ENCODE measurements around the gene PPP1R1B. TPM values are rescaled to one million over a fixed set of nuclear protein-coding genes. Genes with fewer than 3 reads are reported as not detected.
A peak's percentile ranks its signal among the peaks of the same experiment; 100 is the strongest.

The PPP1R1B gene
- polyA plus RNA-seq, 1 donor from 2014 or later: 1.8 TPM

DNA sequence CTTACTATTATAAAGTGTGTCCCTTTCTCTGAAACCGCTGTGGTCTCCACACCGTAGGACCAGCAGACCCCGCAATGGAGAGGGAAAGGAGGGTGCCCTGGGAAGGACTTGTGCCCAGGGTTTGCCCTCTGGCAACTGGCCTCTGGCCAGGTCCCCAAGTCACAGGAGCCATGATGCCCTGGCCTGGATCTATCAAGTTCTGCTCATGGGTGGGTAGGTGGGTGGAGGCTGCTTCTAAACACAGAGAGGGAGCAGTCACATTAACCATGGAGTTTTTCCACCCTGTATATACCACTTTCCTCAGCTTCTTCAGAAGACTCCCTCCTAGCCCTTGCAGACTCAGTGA lies 9.7 kb upstream of the PPP1R1B start:
- Histone ChIP-seq H3K9me3 (ENCODE audit: low read length) (no peaks in the 10 kb centered on the region), H3K9ac (ENCODE audit: low read length) (no peak overlapping the region), H3K27me3 (ENCODE audit: insufficient read depth, low read depth, low read length) (peaks cover 49% of the 10 kb centered on the region), H3F3A (ENCODE audit: insufficient read depth, low read length, poor library complexity, severe bottlenecking) (no peaks in the 10 kb centered on the region), H3K36me3 (ENCODE audit: insufficient read depth, low read length) (no peaks in the 10 kb centered on the region), H3K4me3 (ENCODE audit: low read length) (peak overlapping the region; percentile 65), H3K79me2 (replicated peaks; ENCODE audit: insufficient read depth, low read length) (no peaks in the 10 kb centered on the region), H2AFZ (ENCODE audit: low read depth, low read length) (no peak overlapping the region), H3K4me2 (ENCODE audit: low read length) (no peak overlapping the region), H3K9me2 (ENCODE audit: insufficient read depth, low read length) (no peaks in the 10 kb centered on the region), H4K20me1 (ENCODE audit: insufficient read depth) (no peaks in the 10 kb centered on the region), H3K27ac (ENCODE audit: low read length) (no peak overlapping the region)
- no peak for TF ChIP-seq MXI1 (conservative IDR thresholded peaks at IDR 0.05; ENCODE audit: poor library complexity, severe bottlenecking)
- no peak for TF ChIP-seq EZH2 (IDR thresholded peaks at IDR 0.05; ENCODE audit: borderline replicate concordance, insufficient read depth, low read length, poor library complexity, severe bottlenecking)
- TF ChIP-seq SMC3 (conservative IDR thresholded peaks at IDR 0.05; ENCODE audit: poor library complexity): no peak
- no peak for TF ChIP-seq POLR2AphosphoS5 (IDR thresholded peaks at IDR 0.05)
- TF ChIP-seq TAF1 (IDR thresholded peaks at IDR 0.05; ENCODE audit: low read depth): no peak
- TF ChIP-seq, protein P1, sequence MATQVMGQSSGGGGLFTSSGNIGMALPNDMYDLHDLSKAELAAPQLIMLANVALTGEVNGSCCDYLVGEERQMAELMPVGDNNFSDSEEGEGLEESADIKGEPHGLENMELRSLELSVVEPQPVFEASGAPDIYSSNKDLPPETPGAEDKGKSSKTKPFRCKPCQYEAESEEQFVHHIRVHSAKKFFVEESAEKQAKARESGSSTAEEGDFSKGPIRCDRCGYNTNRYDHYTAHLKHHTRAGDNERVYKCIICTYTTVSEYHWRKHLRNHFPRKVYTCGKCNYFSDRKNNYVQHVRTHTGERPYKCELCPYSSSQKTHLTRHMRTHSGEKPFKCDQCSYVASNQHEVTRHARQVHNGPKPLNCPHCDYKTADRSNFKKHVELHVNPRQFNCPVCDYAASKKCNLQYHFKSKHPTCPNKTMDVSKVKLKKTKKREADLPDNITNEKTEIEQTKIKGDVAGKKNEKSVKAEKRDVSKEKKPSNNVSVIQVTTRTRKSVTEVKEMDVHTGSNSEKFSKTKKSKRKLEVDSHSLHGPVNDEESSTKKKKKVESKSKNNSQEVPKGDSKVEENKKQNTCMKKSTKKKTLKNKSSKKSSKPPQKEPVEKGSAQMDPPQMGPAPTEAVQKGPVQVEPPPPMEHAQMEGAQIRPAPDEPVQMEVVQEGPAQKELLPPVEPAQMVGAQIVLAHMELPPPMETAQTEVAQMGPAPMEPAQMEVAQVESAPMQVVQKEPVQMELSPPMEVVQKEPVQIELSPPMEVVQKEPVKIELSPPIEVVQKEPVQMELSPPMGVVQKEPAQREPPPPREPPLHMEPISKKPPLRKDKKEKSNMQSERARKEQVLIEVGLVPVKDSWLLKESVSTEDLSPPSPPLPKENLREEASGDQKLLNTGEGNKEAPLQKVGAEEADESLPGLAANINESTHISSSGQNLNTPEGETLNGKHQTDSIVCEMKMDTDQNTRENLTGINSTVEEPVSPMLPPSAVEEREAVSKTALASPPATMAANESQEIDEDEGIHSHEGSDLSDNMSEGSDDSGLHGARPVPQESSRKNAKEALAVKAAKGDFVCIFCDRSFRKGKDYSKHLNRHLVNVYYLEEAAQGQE (IDR thresholded peaks at IDR 0.05; ENCODE audit: borderline replicate concordance): no peak
- TF ChIP-seq, protein P2, sequence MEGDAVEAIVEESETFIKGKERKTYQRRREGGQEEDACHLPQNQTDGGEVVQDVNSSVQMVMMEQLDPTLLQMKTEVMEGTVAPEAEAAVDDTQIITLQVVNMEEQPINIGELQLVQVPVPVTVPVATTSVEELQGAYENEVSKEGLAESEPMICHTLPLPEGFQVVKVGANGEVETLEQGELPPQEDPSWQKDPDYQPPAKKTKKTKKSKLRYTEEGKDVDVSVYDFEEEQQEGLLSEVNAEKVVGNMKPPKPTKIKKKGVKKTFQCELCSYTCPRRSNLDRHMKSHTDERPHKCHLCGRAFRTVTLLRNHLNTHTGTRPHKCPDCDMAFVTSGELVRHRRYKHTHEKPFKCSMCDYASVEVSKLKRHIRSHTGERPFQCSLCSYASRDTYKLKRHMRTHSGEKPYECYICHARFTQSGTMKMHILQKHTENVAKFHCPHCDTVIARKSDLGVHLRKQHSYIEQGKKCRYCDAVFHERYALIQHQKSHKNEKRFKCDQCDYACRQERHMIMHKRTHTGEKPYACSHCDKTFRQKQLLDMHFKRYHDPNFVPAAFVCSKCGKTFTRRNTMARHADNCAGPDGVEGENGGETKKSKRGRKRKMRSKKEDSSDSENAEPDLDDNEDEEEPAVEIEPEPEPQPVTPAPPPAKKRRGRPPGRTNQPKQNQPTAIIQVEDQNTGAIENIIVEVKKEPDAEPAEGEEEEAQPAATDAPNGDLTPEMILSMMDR (IDR thresholded peaks at IDR 0.05; ENCODE audit: poor library complexity, severe bottlenecking): no peak

DNA sequence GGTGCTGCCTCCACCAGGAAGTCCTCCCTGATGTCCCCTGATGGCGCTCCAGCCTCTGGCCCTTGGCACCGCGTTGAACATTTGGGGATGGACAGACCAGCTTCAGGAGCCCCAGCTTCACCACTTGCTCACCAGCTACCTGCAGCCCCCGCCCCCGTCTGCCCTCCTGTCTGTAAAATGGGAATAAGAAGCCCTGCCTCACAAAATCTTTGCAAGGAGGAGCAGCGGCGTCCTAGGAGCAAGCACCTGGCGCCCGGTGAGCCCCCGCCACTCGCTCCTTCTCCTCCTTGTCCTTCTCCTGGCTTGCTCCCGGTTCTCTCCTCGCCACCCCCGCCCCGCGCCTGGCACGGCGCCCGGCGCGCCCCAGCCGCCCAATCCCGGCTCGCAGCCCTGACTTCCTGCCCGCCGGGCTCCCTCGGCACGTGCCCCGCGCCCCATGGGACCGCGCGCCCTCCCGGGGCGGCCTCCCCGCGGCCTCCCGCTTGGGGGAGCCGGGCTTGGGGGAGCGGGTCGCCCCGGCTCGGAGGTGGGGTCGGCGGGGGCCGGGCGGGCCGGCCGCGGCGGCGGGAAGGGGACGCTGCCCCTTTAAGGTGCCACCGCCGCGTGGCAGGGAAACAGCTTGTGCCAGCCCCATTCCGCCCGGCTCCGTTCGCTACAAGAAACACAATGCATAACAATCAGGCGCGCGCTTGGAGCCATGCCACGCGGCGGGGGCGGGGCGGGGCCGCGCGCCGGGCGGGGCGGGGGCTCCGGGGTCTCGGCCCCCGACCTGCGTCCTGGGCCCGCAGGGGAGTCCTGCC lies 9.1 kb upstream of the PPP1R1B start:
- no peak overlapping the region for H3K4me2 ChIP-seq (ENCODE audit: low read length)
- H3K79me2 ChIP-seq (replicated peaks; ENCODE audit: insufficient read depth, low read length): no peaks in the 10 kb centered on the region
- TF ChIP-seq EP300 (conservative IDR thresholded peaks at IDR 0.05; ENCODE audit: poor library complexity, severe bottlenecking) (no peak), EZH2 (IDR thresholded peaks at IDR 0.05; ENCODE audit: borderline replicate concordance, insufficient read depth, low read length, poor library complexity, severe bottlenecking) (no peak), MXI1 (conservative IDR thresholded peaks at IDR 0.05; ENCODE audit: poor library complexity, severe bottlenecking) (peak; percentile 51), POLR2AphosphoS5 (IDR thresholded peaks at IDR 0.05) (peak; percentile 4), TAF1 (IDR thresholded peaks at IDR 0.05; ENCODE audit: low read depth) (no peak), SMC3 (conservative IDR thresholded peaks at IDR 0.05; ENCODE audit: poor library complexity) (no peak)
- TF ChIP-seq, protein P2 (IDR thresholded peaks at IDR 0.05; ENCODE audit: poor library complexity, severe bottlenecking): no peak
- TF ChIP-seq, protein P1 (IDR thresholded peaks at IDR 0.05; ENCODE audit: borderline replicate concordance): no peak
- H3K9me2 ChIP-seq (ENCODE audit: insufficient read depth, low read length): no peaks in the 10 kb centered on the region
- no peaks in the 10 kb centered on the region for H3K9me3 ChIP-seq (ENCODE audit: low read length)
- peaks cover 47% of the 10 kb centered on the region for H3K27me3 ChIP-seq (ENCODE audit: insufficient read depth, low read depth, low read length)
- no peaks in the 10 kb centered on the region for H3F3A ChIP-seq (ENCODE audit: insufficient read depth, low read length, poor library complexity, severe bottlenecking)
- no peaks in the 10 kb centered on the region for H4K20me1 ChIP-seq (ENCODE audit: insufficient read depth)
- H3K27ac ChIP-seq (ENCODE audit: low read length): no peak overlapping the region
- peak overlapping the region; percentile 45 for H3K9ac ChIP-seq (ENCODE audit: low read length)
- no peak overlapping the region for H2AFZ ChIP-seq (ENCODE audit: low read depth, low read length)
- peak overlapping the region; percentile 65 for H3K4me3 ChIP-seq (ENCODE audit: low read length)
- no peaks in the 10 kb centered on the region for H3K36me3 ChIP-seq (ENCODE audit: insufficient read depth, low read length)
